Measurements from ENCODE around the gene LANCL3. TPM values are rescaled to one million over a fixed set of nuclear protein-coding genes. Genes with fewer than 3 reads are reported as not detected.
A peak's percentile ranks its signal among the peaks of the same experiment; 100 is the strongest.
"Not testable (repeated sequence)": the region's sequence is repeated elsewhere in the genome, so short reads cannot be mapped to it uniquely, and the experiment has no call there.

LANCL3 gene
- total RNA-seq, 1 donor from 2014 or later = 0.18 TPM

DNA sequence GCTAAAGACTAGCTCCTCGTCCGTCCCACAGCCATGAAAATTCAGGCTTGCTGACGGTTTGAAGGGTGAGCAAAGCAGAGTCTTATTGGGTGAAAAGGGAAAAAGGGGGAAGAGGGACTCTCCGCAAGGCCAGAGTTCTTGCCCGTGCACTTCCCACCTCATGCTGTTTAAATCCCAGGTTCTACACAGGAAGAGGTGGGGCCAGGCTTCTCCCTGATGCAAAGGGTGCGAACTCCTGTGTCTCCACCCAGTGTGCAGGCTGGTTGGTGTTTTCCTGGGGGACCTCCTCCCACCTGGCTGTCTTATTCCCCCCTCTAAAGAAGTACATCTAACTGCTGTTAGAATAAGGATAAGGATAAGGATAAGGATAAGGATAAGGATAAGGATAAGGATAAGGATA, 18.0 kb upstream of the LANCL3 start:
- no peak overlapping the region for H3K4me3 Mint-ChIP-seq
- peaks cover 16% of the 10 kb centered on the region for H3K9me3 Mint-ChIP-seq
- no peaks in the 10 kb centered on the region for H3K4me1 Mint-ChIP-seq
- no peak for TF ChIP-seq CTCF (IDR thresholded peaks at IDR 0.05; ENCODE audit: unreplicated experiment)
- peaks cover 3% of the 10 kb centered on the region for H3K36me3 Mint-ChIP-seq
- peaks cover 2% of the 10 kb centered on the region for H3K27me3 Mint-ChIP-seq (ENCODE audit: low read depth)
- no peak overlapping the region for H3K27ac Mint-ChIP-seq
- no peak for DNase-seq (ENCODE audit: low spot score in 2 of 2, unreplicated experiment in 2 of 2)

- H3K36me3 Mint-ChIP-seq; H3K4me1 Mint-ChIP-seq; H3K27ac Mint-ChIP-seq; DNase-seq (ENCODE audit: low spot score in 2 of 2, unreplicated experiment in 2 of 2); H3K4me3 Mint-ChIP-seq: not testable (repeated sequence)
- Mint-ChIP-seq H3K9me3 (peaks cover 30% of the 10 kb centered on the region), H3K27me3 (ENCODE audit: low read depth) (peaks cover 15% of the 10 kb centered on the region)
These were observed 6.2 kb upstream of the LANCL3 start for GRCh38 chrX:37565254-37565653.

GRCh38 chrX:37570349-37570748, 1.1 kb upstream of the LANCL3 start:
- H3K4me3 Mint-ChIP-seq; H3K36me3 Mint-ChIP-seq; H3K4me1 Mint-ChIP-seq; H3K27ac Mint-ChIP-seq; DNase-seq (ENCODE audit: low spot score in 2 of 2, unreplicated experiment in 2 of 2): not testable (repeated sequence)
- peaks cover 29% of the 10 kb centered on the region for H3K9me3 Mint-ChIP-seq
- H3K27me3 Mint-ChIP-seq (ENCODE audit: low read depth) = peaks cover 40% of the 10 kb centered on the region

DNA sequence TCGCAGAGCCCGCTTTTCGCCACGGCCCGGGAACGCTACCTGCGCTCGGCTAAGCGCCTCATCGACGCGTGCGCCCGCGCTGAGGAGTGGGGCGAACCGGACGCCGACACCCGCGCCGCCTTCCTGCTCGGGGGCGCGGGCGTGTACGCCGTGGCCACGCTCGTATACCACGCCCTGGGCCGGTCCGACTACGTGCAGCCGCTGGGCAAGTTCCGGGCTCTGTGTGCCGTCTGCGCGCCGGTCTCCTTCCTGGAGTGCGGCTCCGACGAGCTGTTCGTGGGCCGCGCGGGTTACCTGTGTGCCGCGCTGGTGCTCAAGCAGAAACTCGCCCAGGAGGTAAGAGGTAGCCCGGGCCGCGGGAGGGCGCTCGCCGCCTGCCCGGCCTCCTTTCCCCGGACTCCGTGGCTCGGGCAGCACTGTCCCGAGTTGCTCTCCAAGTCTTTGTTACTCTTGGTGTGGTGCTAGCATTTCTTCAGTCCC, 687 bp downstream of the LANCL3 start:
- DNase-seq (ENCODE audit: low spot score in 2 of 2, unreplicated experiment in 2 of 2) = not testable (repeated sequence)
- peak overlapping the region; percentile 56 for H3K4me3 Mint-ChIP-seq

GRCh38 chrX:37573121-37573520, 1.7 kb downstream of the LANCL3 start:
- Mint-ChIP-seq H3K9me3 (peaks cover 12% of the 10 kb centered on the region), H3K27me3 (ENCODE audit: low read depth) (peaks cover 38% of the 10 kb centered on the region)
- H3K4me1 Mint-ChIP-seq; H3K4me3 Mint-ChIP-seq; H3K36me3 Mint-ChIP-seq; H3K27ac Mint-ChIP-seq; DNase-seq (ENCODE audit: low spot score in 2 of 2, unreplicated experiment in 2 of 2): not testable (repeated sequence)

More for the DNA sequence above, 687 bp downstream of the LANCL3 start:
- not testable (repeated sequence) for H3K27ac Mint-ChIP-seq, H3K4me1 Mint-ChIP-seq, H3K36me3 Mint-ChIP-seq
- peaks cover 40% of the 10 kb centered on the region for H3K27me3 Mint-ChIP-seq (ENCODE audit: low read depth)
- H3K9me3 Mint-ChIP-seq = peaks cover 19% of the 10 kb centered on the region

DNA sequence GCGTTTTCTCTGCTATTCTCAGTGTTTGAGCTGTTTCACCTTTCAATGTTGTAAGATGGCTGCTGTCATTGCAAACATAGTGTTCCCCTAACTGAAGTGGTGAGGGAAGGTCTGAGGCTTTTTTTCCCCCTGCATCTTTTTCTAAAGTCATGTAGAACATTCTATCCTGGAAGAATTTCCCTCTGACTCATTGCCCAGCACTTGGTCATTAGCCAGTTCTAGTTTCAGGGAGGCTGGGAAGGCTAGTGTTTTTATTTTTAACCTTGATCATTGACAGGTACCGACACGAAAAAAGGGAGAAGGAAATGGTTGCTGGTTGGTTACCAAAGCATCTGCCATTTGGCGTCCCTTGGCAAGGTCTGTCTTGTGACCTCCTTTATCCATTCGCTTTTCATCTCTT, 6.6 kb downstream of the LANCL3 start:
- Mint-ChIP-seq H3K9me3 (peaks cover 9% of the 10 kb centered on the region), H3K36me3 (no peaks in the 10 kb centered on the region), H3K27me3 (ENCODE audit: low read depth) (peaks cover 18% of the 10 kb centered on the region)

GRCh38 chrX:37580080-37580479, 8.6 kb downstream of the LANCL3 start:
- no peak for TF ChIP-seq CTCF (IDR thresholded peaks at IDR 0.05; ENCODE audit: unreplicated experiment)
- Mint-ChIP-seq H3K9me3 (peaks cover 11% of the 10 kb centered on the region), H3K27ac (no peak overlapping the region), H3K36me3 (no peaks in the 10 kb centered on the region), H3K4me1 (no peaks in the 10 kb centered on the region), H3K27me3 (ENCODE audit: low read depth) (peaks cover 5% of the 10 kb centered on the region), H3K4me3 (no peak overlapping the region)
- no peak for DNase-seq (ENCODE audit: low spot score in 2 of 2, unreplicated experiment in 2 of 2)

More for the DNA sequence above, 6.6 kb downstream of the LANCL3 start:
- H3K4me1 Mint-ChIP-seq = no peaks in the 10 kb centered on the region
- TF ChIP-seq CTCF (IDR thresholded peaks at IDR 0.05; ENCODE audit: unreplicated experiment) = no peak
- no peak overlapping the region for H3K4me3 Mint-ChIP-seq
- no peak overlapping the region for H3K27ac Mint-ChIP-seq
- no peak for DNase-seq (ENCODE audit: low spot score in 2 of 2, unreplicated experiment in 2 of 2)

GRCh38 chrX:37587337-37587736, 15.9 kb downstream of the LANCL3 start:
- DNase-seq (ENCODE audit: low spot score in 2 of 2, unreplicated experiment in 2 of 2); H3K36me3 Mint-ChIP-seq; H3K27ac Mint-ChIP-seq; H3K27me3 Mint-ChIP-seq (ENCODE audit: low read depth); H3K4me1 Mint-ChIP-seq; H3K4me3 Mint-ChIP-seq: not testable (repeated sequence)
- peaks cover 23% of the 10 kb centered on the region for H3K9me3 Mint-ChIP-seq
